ENCODE results near the gene GGPS1.

- TF ChIP-seq CTCF (IDR thresholded peaks at IDR 0.05): no peak
- no peak for TF ChIP-seq POLR2A (IDR thresholded peaks at IDR 0.05)
Observed at GRCh38 chr1:235351898-235352297, 23.5 kb downstream of the GGPS1 start.
